ENCODE results near the gene ADAMTS15.

Gene ADAMTS15

DNA sequence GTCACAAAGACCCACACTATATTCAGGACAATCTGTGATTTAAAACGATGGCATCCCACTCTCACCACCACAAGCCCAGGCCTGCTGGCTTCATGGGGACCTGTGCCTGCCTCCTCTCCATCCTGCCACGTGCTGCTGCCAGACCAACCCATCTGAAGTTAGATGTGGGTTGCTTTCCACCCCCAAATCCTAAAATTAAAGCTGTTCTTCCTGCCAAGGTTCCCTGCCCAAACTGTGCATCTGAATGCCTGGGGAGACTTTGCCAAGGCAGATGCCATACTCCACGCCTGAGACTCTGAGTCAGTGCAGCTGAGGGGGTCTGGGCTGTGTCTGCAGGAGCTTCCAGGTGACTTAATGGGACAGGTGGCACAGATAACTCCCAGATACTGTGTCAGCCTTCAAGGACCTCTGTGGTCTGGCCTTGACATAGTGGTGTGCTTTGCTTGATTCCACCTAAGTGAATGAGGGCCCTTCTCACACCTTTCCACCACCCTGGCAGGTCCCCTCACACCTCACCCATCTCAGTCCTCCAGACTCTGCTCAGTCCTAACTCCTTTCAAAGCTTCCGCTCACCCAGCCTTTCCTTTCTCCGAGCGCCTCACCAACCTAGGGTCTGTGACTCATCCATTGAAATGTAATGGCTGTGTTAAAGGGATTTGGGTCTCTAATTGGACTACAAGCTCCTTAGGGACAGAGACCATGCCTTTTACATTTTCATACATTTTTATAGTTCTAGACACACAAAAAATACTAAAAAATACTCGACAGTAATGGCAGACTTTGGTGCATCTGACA lies 38.7 kb upstream of the ADAMTS15 start:
- Histone ChIP-seq H3K4me3 (ENCODE audit: low read depth, low read length) (no peak overlapping the region), H3K36me3 (ENCODE audit: control insufficient read depth in 2 of 2, insufficient read depth in 1 of 2, low read length in 2 of 2) (no peaks in the 10 kb centered on the region), H3K9me3 (ENCODE audit: control insufficient read depth, insufficient read depth, low read depth, low read length) (no peaks in the 10 kb centered on the region), H3K4me1 (ENCODE audit: control insufficient read depth, insufficient read depth, low read length) (0 out of 2 replicates have a peak, but pooled peaks cover 3% of the 10 kb centered on the region), H3K27ac (ENCODE audit: extremely low read depth, low read depth, low read length) (no peak overlapping the region)
- TF ChIP-seq ZNF423 (tag by site-specific recombination; IDR thresholded peaks at IDR 0.05) = no peak
- TF ChIP-seq ZNF404 (tag by site-specific recombination; IDR thresholded peaks at IDR 0.05) = no peak
- TF ChIP-seq ZNF132 (tag by site-specific recombination; IDR thresholded peaks at IDR 0.05; ENCODE audit: borderline replicate concordance) = no peak
- no peak for TF ChIP-seq ZBTB21 (tag by site-specific recombination; IDR thresholded peaks at IDR 0.05)
- TF ChIP-seq, protein P1, sequence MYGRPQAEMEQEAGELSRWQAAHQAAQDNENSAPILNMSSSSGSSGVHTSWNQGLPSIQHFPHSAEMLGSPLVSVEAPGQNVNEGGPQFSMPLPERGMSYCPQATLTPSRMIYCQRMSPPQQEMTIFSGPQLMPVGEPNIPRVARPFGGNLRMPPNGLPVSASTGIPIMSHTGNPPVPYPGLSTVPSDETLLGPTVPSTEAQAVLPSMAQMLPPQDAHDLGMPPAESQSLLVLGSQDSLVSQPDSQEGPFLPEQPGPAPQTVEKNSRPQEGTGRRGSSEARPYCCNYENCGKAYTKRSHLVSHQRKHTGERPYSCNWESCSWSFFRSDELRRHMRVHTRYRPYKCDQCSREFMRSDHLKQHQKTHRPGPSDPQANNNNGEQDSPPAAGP (tag by site-specific recombination; IDR thresholded peaks at IDR 0.05) = no peak
- TF ChIP-seq ZNF664 (tag by site-specific recombination; IDR thresholded peaks at IDR 0.05) = no peak
- TF ChIP-seq ZNF394 (tag by site-specific recombination; IDR thresholded peaks at IDR 0.05; ENCODE audit: borderline replicate concordance) = no peak
- TF ChIP-seq ZNF140 (tag by site-specific recombination; IDR thresholded peaks at IDR 0.05) = no peak
- TF ChIP-seq SCRT1 (tag by site-specific recombination; IDR thresholded peaks at IDR 0.05; ENCODE audit: borderline replicate concordance) = no peak
- TF ChIP-seq ZBTB1 (tag by site-specific recombination; IDR thresholded peaks at IDR 0.05) = no peak
- TF ChIP-seq REST (tag by site-specific recombination; IDR thresholded peaks at IDR 0.05) = no peak
- CTCF ChIA-PET = interaction anchor here (0.7 kb wide), 1 partner anchor 12 kb away, joined by 3 read pairs; no protein-coding TSS in a partner anchor
- POLR2A ChIA-PET = interaction anchor here (0.5 kb wide), 1 partner anchor 100 kb away, joined by 3 read pairs; no protein-coding TSS in a partner anchor

DNA sequence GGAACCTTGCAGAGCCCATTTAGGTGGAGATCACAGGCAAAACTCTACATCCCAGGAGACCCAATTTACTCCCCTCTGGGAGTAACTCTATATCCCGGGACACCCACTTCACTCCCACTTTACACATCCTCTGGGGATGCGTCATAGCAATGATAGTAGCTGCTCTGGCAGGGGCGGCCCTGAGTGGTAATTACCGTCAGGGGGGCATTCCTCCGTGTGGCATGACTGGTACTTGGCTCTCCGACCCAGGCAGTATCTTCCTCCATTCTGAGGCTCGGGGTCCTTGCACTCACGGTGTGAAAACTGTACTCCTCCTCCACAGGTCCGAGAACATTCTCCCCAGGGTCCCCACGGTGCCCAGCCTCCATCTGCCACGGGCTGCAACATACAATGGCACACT lies 37.2 kb upstream of the ADAMTS15 start:
- Histone ChIP-seq H3K27ac (ENCODE audit: extremely low read depth, low read depth, low read length) (no peak overlapping the region), H3K4me1 (ENCODE audit: control insufficient read depth, insufficient read depth, low read length) (0 out of 2 replicates have a peak, but pooled peaks cover 3% of the 10 kb centered on the region), H3K36me3 (ENCODE audit: control insufficient read depth in 2 of 2, insufficient read depth in 1 of 2, low read length in 2 of 2) (no peaks in the 10 kb centered on the region), H3K9me3 (ENCODE audit: control insufficient read depth, insufficient read depth, low read depth, low read length) (no peaks in the 10 kb centered on the region), H3K4me3 (ENCODE audit: low read depth, low read length) (no peak overlapping the region)
- POLR2A ChIA-PET = no interaction called here
- TF ChIP-seq ZFHX2 (tag by site-specific recombination; conservative IDR thresholded peaks at IDR 0.05) = peak; percentile 53
- TF ChIP-seq ZIC2 (tag by site-specific recombination; IDR thresholded peaks at IDR 0.05) = peak; percentile 21; the same call in 1 of the 2 replicates
- TF ChIP-seq ZNF335 (tag by site-specific recombination; conservative IDR thresholded peaks at IDR 0.05) = no peak
- TF ChIP-seq EGR2 (tag by site-specific recombination; IDR thresholded peaks at IDR 0.05; ENCODE audit: low read depth) = peak; percentile 73
- CTCF ChIA-PET = interaction anchor here (0.7 kb wide), 1 partner anchor 25 kb away, joined by 3 read pairs; no protein-coding TSS in a partner anchor

- no peak overlapping the region for H3K4me3 ChIP-seq (ENCODE audit: low read depth, low read length)
- no peaks in the 10 kb centered on the region for H3K4me1 ChIP-seq (ENCODE audit: control insufficient read depth, insufficient read depth, low read length)
- POLR2A ChIA-PET = no interaction called here
- no peak overlapping the region for H3K27ac ChIP-seq (ENCODE audit: extremely low read depth, low read depth, low read length)
- no peaks in the 10 kb centered on the region for H3K36me3 ChIP-seq (ENCODE audit: control insufficient read depth in 2 of 2, insufficient read depth in 1 of 2, low read length in 2 of 2)
- CTCF ChIA-PET = interaction anchor here (0.6 kb wide), 1 partner anchor 190 kb away, joined by 3 read pairs; no protein-coding TSS in a partner anchor
- H3K9me3 ChIP-seq (ENCODE audit: control insufficient read depth, insufficient read depth, low read depth, low read length) = no peaks in the 10 kb centered on the region
- TF ChIP-seq ZNF223 (tag by site-specific recombination; IDR thresholded peaks at IDR 0.05) (no peak), ATF2 (tag by site-specific recombination; IDR thresholded peaks at IDR 0.05; ENCODE audit: low read depth) (no peak), ZNF624 (tag by site-specific recombination; IDR thresholded peaks at IDR 0.05) (no peak), ZNF174 (tag by site-specific recombination; IDR thresholded peaks at IDR 0.05) (no peak), MZF1 (tag by site-specific recombination; IDR thresholded peaks at IDR 0.05; ENCODE audit: borderline replicate concordance) (no peak), ZNF600 (tag by site-specific recombination; IDR thresholded peaks at IDR 0.05) (no peak), ZNF391 (tag by site-specific recombination; IDR thresholded peaks at IDR 0.05; ENCODE audit: borderline replicate concordance, low read depth) (no peak), SCRT1 (tag by site-specific recombination; IDR thresholded peaks at IDR 0.05; ENCODE audit: borderline replicate concordance) (no peak), ZNF560 (tag by site-specific recombination; IDR thresholded peaks at IDR 0.05; ENCODE audit: borderline replicate concordance) (no peak), ZNF214 (tag by site-specific recombination; IDR thresholded peaks at IDR 0.05; ENCODE audit: borderline replicate concordance) (no peak)
Observed at GRCh38 chr11:130413405-130414106, 34.9 kb upstream of the ADAMTS15 start.

Data from HEK293 (cell line).